MM.1S (cell line): ENCODE results near the gene CBX2.

Source experiments
- EZH2 ChIP-seq: fragments of 300-600 bp; sonication (generic); optimal IDR thresholded peaks from 2 replicates; pipeline ENCODE3; 2017; ENCODE audit warnings: low read depth, mild to moderate bottlenecking, antibody characterized with exemption, low read length, mixed read lengths
- EZH2phosphoT487 ChIP-seq: fragments of 300-600 bp; sonication (generic); IDR thresholded peaks from 2 replicates; pipeline ENCODE4 v1.6.1; 2018; ENCODE audit warnings: antibody characterized with exemption, low read length
- TF ChIP-seq, protein P1 (sequence below): fragments of 300-600 bp; sonication (generic); IDR thresholded peaks from 2 replicates; pipeline ENCODE4 v1.5.1; 2016; ENCODE audit warnings: antibody characterized with exemption, low read length, mixed read lengths

DNA sequence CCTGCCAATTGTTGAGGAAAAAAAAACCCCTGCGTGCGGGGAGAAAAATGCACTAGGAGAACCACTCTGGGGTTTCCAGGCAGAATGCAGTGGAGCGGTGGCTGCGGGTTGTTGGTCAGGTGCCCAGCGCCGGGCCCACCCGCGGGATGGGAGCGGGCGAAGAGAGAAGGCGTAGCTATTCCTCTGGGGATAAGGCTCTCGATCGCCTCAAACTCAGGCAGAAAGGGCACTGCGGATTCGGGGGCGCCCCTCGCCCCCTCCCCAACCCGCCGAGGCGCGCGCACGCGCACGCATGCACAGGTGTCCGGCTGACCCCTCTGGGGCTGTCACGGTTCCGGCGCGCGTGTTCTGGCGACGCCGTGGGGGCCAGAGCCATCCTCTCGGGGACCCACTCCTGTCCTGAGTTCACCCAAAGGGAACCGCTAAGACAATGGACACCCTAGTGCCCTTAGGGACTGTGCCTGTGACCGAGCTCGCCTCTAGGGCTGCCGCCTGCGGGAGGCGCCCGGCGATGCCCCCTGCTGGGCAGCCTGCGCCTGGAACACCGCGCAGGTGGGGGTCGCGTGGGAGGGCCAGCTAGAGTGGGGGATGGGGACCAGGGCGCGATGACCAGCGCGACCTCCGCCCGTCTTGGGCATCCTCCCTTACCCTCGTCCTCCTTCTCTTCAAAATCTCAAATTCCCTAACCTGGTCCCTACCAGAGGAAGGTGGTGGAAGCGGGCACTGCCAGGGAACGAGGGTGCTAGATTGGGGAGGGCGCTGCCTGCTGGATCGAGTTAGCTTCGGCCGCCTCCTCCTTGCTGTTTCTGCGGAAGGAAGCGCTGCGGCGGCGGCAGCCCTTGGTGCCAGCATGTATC is 33.3 kb downstream of the CBX2 start:
- no peak for TF ChIP-seq EZH2phosphoT487
- TF ChIP-seq, protein P1, sequence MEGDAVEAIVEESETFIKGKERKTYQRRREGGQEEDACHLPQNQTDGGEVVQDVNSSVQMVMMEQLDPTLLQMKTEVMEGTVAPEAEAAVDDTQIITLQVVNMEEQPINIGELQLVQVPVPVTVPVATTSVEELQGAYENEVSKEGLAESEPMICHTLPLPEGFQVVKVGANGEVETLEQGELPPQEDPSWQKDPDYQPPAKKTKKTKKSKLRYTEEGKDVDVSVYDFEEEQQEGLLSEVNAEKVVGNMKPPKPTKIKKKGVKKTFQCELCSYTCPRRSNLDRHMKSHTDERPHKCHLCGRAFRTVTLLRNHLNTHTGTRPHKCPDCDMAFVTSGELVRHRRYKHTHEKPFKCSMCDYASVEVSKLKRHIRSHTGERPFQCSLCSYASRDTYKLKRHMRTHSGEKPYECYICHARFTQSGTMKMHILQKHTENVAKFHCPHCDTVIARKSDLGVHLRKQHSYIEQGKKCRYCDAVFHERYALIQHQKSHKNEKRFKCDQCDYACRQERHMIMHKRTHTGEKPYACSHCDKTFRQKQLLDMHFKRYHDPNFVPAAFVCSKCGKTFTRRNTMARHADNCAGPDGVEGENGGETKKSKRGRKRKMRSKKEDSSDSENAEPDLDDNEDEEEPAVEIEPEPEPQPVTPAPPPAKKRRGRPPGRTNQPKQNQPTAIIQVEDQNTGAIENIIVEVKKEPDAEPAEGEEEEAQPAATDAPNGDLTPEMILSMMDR, result peak; percentile 53
- peak; percentile 14 for TF ChIP-seq EZH2
